ENCODE measurements around the gene RASA3.

The RASA3 gene

GRCh38 chr13:114044486-114044885 is 87.9 kb downstream of the RASA3 start:
- peak; percentile 76 to 78 for DNase-seq (ENCODE audit: low read depth in 1 of 2, low spot score in 1 of 2)
- Histone ChIP-seq H3K27ac (replicated peaks) (peak overlapping the region; percentile 56), H3K4me3 (replicated peaks; ENCODE audit: insufficient read depth, low read length) (no peak overlapping the region), H3K27me3 (ENCODE audit: insufficient read depth, poor library complexity, severe bottlenecking) (no peaks in the 10 kb centered on the region)
- TF ChIP-seq SPI1 (IDR thresholded peaks at IDR 0.05; ENCODE audit: borderline replicate concordance, low read depth) = no peak
- TF ChIP-seq POLR2AphosphoS5 (IDR thresholded peaks at IDR 0.05; ENCODE audit: low read depth) = no peak
- TF ChIP-seq GABPA (IDR thresholded peaks at IDR 0.05; ENCODE audit: low read depth) = no peak
- TF ChIP-seq REST (IDR thresholded peaks at IDR 0.05; ENCODE audit: insufficient replicate concordance, low read depth) = no peak
- TF ChIP-seq CTCF (IDR thresholded peaks at IDR 0.05; ENCODE audit: insufficient read depth, low read length) = no peak

DNA sequence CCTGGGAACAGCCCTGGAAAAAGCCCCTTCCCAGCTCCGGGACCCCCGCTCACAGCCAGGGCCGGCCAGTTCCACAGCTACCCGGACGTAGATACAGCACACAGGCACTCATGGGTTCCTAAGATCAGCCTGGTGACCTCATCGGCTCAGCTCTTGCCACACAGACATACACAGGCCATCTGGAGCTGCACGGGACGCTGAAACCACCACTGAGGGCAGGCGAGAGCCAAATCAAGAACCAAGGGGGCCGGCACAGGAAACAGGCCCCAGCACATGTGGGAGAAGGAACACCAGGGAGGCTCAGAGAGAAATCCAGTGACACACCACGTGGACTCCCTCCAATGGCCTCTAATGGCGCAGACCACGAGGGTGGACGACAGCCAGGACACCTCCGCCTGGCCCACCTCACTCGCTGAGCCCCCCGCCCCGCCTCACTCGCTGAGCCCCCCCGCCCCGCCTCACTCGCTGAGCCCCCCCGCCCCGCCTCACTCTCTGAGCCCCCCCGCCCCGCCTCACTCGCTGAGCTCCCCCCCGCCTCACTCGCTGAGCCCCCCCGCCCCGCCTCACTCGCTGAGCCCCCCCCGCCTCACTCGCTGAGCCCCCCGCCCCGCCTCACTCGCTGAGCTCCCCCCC is 88.9 kb downstream of the RASA3 start:
- Histone ChIP-seq H3K27ac (replicated peaks) (peak overlapping the region; percentile 16), H3K4me3 (replicated peaks; ENCODE audit: insufficient read depth, low read length) (no peak overlapping the region), H3K27me3 (ENCODE audit: insufficient read depth, poor library complexity, severe bottlenecking) (no peaks in the 10 kb centered on the region)
- DNase-seq (ENCODE audit: low read depth in 1 of 2, low spot score in 1 of 2) = peak; percentile 91 to 98
- no peak; the same call in 1 of the 2 replicates for TF ChIP-seq SPI1 (IDR thresholded peaks at IDR 0.05; ENCODE audit: borderline replicate concordance, low read depth)
- no peak for TF ChIP-seq REST (IDR thresholded peaks at IDR 0.05; ENCODE audit: insufficient replicate concordance, low read depth)
- TF ChIP-seq CTCF (IDR thresholded peaks at IDR 0.05; ENCODE audit: insufficient read depth, low read length) = peak; percentile 56
- no peak for TF ChIP-seq GABPA (IDR thresholded peaks at IDR 0.05; ENCODE audit: low read depth)
- TF ChIP-seq POLR2AphosphoS5 (IDR thresholded peaks at IDR 0.05; ENCODE audit: low read depth) = peak; percentile 84

DNA sequence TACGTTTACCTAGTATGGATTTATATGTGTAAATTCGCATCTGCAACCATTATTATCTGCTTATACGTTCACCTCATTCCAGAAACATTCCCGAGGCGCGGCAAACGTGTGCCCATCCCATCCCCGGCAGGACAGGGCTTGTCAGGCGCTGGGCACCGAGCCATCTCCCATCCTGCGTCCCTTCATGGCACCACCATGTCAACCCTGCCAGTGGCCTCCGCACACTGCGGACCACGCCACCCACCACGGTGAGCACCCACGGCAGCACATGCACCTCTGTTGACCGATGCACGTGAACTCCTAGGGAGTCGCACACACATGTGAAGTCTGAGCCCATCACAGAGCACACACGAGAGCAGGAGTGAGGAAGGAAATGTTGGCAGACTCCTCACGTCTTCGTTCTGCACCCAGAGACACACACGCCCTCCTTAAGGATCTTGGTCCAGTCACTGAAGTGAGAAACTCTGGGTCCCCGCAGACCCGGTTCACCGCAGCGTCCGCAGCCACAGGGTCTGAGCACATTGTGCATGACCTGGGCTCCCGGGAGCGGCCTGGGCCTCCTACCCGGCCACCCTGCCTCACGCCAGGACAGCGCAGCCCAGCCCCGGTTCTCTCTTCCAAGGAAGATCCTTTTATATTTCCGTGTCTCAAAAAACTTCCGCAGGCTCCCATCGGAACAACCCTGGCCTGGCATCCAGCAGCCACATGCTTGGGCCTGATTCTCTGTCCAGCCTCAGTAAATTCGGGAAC is 90.2 kb downstream of the RASA3 start:
- TF ChIP-seq REST (IDR thresholded peaks at IDR 0.05; ENCODE audit: insufficient replicate concordance, low read depth) = no peak
- no peak for TF ChIP-seq SPI1 (IDR thresholded peaks at IDR 0.05; ENCODE audit: borderline replicate concordance, low read depth)
- TF ChIP-seq CTCF (IDR thresholded peaks at IDR 0.05; ENCODE audit: insufficient read depth, low read length) = no peak
- no peak for TF ChIP-seq GABPA (IDR thresholded peaks at IDR 0.05; ENCODE audit: low read depth)
- no peak for TF ChIP-seq POLR2AphosphoS5 (IDR thresholded peaks at IDR 0.05; ENCODE audit: low read depth)
- Histone ChIP-seq H3K27me3 (ENCODE audit: insufficient read depth, poor library complexity, severe bottlenecking) (no peaks in the 10 kb centered on the region), H3K27ac (replicated peaks) (no peak overlapping the region), H3K4me3 (replicated peaks; ENCODE audit: insufficient read depth, low read length) (no peak overlapping the region)
- no peak for DNase-seq (ENCODE audit: low read depth in 1 of 2, low spot score in 1 of 2)
